CD4-positive, alpha-beta T cell treated with Interleukin-17A for 1 hour (primary cell): ENCODE measurements around the gene APCDD1L.
A peak's percentile ranks its signal among the peaks of the same experiment; 100 is the strongest.
"Not testable (repeated sequence)": the region's sequence is repeated elsewhere in the genome, so short reads cannot be mapped to it uniquely, and the experiment has no call there.

Experiments used
- DNase-seq: peaks from one replicate; pipeline ENCODE4 v3.0.0-alpha.2; 2020

The APCDD1L gene

DNA sequence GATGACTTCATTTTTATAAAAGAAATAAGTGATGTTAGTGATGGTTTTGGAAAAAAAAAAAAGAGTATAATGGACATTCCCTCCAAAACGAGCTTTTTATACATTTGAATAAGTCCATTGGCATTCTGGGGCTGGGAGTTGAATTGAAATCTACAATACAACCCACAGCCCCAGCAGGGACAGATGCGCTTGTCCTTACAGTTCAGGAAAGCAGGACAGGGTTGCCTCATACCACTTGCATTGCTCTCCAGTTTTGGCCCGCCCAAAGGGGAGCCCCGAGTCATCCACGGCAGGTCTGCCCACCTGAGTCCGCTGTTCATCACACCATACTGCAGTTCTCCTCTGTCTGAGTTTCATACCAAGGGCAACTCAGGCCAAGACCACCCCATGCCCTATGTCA lies 80.0 kb downstream of the APCDD1L start:
- DNase-seq, result no peak

DNA sequence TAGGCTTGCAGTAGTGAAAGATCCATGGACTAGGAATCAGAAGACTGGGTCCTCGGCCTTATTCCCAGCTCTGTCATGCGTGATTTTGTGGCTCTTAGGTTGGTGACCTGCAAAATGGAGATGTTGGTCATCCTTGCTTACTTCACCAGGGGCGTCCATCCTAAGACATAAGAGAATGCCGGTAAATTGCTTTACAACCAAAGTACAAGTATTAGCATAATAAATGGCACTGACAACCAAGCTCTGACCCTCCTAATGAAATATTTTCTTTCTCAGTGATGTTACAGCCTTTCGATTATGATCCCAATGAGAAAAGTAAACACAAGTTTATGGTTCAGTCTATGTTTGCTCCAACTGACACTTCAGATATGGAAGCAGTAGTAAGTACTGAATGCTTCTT lies 80.9 kb downstream of the APCDD1L start:
- no peak for DNase-seq

DNA sequence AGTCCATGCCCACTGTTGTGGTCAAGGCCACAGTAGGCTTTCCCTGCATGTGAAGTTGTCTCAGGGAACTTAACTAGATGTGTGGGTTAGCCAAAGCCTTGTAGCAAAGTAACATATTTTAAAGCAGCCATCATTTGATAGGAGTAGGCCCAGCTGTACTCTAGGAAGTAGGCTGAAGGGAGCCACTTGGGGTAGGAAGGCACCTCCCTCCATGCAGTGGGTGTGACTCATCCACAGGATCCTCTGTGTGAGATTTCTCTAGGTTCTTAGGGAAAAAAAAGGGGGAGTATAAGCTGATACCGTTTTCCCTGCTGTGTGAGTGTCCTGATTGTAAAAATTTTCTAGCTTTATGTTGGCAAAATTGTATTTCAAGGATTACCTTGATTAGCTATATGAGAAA lies 81.4 kb downstream of the APCDD1L start:
- no peak for DNase-seq

DNA sequence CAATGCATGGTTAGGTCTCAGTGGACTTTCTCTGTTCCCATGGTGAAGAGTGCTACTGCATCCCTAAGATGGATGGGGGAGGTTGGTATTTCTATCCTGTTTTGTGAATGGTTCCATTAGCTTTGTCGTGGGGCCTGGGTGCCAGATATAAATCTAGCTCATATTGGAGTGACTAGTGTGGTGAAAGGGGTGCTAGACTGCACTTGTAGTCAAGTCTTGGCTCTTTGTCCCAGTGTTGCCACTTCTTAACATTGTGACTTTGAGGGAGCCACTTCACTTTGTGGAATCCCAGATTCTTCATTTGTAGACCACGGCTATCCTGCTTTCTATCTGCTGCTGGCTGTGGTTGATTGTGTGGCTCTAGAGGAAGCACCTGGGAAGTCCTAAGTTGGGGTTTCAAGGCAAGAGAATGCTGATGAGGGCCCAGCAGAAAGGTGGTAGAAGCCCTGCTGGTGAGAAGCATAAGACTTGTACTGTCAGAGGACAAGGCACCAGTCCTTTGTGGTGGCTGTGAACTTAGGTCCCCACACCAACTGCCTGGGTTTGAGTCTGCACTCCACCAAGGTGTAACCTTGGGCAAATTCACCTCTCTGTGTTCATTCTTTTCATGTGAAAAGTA lies 82.1 kb downstream of the APCDD1L start:
- DNase-seq, result no peak

DNA sequence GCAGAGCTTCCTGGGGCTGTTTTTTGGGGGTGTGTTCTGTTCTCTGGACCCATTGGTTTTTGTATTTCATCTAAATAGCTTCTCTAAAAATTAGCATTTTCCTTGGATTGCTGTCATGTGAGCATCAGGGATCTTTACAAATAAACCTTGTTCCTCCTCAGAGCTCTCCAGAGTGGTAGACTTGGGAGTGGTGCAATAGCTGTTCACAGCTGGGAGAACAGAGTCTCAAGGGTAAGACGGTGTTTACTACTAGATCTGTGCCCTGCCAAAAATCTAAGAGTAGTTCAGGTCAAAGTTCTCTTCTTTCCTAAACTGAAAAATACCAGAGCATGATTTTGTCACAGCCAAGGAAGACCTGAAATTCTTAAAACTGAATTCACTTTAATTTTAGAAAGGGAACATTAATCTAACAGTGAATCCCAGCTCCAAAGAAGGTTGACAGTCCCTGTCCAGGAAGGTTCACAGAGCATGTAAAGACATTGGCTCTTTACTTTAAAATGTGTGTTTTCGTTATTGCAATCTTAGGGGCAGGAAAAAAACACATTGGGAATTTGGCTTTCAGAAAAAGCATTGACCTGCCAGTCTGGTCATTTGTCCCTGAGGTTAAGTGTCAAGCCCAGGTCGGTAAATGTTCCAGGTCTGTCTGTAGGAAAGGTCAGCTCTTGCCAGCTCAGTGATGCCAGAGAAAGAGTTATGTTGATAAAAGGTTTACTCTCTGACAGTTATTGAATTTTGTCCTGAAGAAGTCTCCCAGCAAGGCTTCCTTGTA lies 82.8 kb downstream of the APCDD1L start:
- DNase-seq, result no peak

DNA sequence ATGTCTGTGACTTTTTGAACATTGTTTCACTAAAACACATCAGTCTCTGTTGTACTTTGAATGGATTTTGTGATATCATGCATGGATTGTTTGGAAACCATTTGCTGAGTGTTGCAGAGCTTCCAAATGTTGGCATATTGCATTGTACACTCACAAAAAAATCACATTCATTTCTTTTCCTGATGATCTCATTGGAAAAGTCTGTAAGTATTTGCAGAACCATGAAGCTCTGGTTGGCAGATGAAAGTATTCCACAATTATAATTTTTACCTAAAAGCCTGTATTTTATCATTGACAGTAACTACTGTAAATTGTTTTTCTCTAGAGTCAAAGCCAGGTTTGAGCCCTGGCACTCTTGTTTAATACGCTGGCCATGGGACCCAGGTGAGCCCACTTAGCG lies 84.1 kb downstream of the APCDD1L start:
- no peak for DNase-seq

DNA sequence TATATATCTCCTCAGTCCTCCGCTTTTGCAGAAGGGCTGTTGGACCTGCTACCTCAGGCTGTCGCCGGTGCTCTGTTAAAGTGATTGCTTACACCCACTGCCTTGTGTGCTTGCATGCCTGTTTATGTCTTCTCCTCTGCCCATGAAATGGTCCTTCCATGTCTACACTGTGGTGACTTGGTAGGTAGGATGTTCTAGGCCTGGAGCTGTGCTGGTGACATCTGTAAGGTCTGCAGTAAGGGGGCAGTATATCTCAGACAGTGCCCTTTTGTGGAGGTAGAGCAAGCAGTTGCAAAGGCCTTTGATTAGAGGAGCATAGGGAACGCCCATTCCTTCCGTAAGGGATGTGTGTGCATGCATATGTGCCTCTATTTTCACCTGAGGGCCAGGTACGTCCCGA lies 85.9 kb downstream of the APCDD1L start:
- DNase-seq, result no peak

DNA sequence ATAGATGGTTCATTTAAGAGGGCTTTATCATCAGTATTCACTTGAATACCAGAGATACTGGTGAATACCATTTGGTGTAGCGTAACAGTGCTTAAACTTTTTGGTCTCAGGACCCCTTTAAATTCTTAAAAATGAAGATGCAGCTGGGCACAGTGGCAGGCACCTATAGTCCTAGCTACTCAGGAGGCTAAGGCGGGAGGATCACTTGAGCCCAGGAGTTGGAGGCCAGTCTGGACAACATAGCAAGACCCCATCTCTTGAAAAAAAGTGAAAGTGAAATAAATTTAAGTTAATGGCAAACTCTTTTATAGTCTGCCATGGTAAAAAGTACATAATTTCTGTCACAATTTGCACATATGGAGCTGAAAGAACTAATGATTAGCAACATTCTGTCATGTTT lies 86.8 kb downstream of the APCDD1L start:
- DNase-seq, result no peak

DNA sequence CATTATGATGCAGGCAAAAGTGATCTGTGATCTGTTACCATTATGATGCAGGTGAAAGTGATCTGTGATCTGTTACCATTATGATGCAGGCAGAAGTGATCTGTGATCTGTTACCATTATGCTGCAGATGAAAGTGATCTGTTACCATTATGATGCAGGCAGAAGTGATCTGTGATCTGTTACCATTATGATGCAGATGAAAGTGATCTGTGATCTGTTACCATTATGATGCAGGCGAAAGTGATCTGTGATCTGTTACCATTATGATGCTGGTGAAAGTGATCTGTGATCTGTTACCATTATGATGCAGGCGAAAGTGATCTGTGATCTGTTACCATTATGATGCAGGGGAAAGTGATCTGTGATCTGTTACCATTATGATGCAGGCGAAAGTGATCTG lies 87.6 kb downstream of the APCDD1L start:
- DNase-seq, result not testable (repeated sequence)

DNA sequence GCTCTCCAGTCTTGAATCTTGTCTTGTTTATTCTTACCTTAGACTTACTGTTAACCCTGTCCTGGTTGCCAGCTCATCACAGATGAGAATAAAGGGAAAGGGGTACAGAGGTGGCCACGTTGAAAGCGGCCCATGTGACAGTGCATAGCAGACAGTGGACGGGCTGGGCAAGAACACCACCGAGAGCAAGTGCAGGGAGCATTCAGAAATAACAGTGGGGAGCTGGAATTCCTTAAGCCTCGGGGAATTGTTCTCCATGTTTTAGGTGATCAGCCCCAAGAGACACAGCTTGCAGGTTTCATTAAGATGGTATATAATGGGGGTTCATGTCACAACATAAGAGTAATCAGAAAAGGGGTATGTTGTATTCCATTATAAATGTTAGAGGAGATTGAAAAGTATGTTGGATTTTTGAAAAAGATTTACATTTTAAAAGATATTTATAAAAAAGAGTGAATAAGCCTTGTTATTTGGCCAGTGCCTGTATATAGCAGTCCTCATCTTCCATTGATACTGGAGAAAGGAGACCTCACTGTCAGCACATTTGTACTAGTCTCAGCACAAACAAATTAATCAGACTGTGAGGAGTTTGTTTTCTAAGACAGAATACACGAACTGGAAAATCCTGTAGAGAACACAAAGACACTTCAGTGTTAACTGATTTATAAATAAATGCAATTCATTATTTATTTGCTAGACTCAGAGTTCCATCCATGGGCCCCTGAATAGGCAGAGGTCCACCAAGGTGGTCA lies 90.8 kb downstream of the APCDD1L start:
- DNase-seq, result no peak

DNA sequence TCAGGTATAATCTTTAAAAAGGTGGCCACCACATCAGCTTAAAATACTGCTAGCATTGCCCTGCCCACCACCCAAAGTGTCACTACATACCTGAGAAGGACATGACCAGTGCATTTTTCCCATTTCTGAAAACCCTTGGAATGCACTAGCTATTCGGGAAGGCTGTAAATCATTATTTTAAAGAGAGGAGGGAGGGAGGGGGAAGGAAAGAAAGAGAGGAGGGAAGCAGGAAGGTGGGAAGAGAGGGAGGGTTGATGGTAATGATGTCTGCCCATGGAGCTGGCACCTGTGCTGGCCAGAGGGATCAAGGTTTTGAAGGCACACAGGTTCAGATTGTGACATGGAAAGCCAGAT lies 93.7 kb downstream of the APCDD1L start:
- no peak for DNase-seq

DNA sequence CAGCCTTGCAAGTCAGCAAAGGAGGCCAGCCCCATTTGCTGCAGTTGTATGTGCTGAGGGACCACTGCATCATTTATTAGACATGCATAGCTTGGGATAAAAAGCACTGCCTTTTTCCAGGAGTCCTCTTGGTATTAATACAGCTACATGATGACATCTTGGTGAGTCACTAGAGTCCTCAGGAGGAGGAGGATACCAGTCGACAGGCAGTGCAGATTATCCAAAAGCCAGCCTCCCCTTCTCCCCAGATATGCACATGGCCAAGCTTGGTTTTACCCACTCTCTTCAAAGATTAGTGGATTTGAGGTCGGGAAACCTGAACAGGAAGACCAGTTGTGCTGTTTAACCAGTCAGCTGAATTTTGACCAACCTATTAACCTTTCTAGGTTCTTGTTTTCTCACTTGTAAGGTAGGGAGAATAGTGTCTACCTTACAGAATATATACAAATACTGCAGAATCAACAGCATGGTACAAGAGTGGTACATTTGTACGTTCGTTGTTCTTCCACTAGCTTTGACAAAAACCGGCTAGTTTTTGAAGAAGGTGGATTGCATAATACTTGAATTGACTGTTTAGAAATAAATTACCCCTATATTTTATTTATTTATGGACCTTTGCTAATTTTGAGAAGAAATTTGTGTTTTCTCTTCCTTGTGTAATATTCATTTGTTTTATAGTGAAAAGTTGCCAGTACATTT lies 94.3 kb downstream of the APCDD1L start:
- no peak for DNase-seq

DNA sequence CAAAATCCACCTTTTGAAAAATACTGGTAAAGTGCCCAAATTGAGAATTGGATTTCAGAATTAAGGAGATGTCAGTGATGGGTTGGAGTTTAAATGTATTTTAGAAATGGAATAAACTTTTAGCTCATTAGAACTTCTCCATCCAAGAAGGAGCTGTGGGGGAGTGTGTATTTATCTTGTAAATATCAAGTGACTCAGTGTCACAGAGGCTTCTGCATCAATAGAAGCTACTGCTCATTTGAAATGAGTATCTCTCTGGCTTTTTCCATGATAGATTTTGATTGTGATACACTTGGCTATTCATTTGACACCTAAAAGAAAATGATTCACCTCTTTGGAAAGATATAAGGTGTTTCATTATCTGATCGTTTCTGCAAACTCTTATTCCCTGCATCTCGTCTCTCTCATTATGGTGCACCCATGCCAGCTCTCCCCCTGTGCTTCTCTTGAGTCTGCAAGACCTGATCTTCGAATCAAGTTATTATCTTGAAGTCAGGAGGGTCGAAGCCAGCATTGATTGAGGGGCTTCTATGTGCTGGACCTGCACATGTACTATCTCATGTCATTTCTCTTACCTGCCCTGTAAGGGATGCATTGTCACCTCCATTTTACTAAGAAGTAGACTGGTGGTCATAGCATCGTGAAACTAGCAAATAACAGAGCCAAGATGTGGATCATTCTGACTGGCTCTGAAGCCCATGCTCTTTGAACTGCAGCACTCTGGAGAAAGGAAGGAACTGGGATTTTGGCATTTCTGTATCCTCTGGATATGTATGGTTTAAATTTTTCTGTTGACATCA lies 96.0 kb downstream of the APCDD1L start:
- no peak for DNase-seq

DNA sequence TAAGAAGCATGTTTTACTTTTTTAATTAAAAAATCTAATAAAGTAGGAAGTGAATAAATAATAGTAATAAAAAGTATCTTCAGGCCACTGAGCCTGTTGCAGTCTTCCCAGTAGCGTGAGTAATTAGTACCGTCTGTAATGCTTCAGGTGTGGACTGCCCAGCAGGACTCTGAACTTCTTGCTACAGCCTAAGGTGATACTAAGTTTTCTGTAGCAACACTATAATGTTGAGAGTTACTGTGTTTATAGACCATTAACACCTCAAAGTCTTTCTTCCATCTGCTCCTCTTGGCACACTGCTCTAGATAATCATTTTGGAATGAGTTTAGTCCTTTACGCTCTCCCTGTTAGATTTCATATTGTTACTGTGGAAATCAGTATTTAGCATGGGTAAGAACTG lies 97.8 kb downstream of the APCDD1L start:
- DNase-seq, result no peak

DNA sequence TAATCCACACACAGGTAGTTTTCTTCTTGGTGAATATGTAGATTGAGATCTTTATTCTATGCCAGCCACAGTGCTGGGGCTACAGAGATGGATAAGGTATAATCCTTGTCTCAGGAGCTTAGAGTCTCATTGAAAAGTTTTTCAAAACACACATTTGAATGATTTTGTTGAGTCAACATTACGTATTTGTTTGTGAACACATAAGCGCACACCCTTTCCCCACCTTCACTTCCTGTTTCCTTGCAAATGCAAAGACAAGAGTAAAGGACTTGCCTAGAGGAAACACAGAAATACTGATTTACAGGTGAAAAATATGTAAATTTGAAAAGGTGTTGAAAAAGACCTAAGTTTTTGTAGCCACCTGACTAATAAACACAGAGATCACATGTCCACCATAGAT lies 98.4 kb downstream of the APCDD1L start:
- peak; percentile 45 for DNase-seq

DNA sequence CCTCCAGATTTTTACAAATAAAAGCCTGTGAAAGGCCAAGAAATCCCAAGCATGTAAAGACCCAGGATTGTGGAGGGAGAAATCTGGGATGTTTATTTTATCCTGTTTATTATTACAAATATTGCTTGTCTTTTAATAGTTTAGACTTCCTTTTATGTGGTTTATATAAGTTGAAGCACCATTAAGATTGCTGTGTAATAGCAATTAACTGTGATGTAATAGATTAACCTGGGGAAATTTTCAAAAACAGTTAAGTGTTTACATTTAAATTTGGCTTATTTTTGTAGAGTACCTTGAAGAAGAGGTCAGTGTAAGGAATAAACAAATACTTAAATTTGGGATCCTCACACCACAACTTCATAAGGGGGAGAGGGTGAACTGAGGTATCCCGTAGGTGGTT lies 99.1 kb downstream of the APCDD1L start:
- DNase-seq, result no peak

DNA sequence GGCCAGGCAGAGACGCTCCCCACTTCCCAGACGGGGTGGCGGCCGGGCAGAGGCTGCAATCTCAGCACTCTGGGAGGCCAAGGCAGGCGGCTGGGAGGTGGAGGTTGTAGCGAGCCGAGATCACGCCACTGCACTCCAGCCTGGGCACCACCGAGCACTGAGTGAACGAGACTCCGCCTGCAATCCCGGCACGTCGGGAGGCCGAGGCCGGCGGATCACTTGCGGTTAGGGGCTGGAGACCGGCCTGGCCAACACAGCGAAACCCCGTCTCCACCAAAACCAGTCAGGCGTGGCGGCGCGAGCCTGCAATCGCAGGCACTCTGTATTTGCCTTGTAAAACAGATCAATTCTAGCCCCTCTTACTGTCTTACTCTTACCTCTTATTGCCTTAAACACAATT lies 100.4 kb downstream of the APCDD1L start:
- DNase-seq, result not testable (repeated sequence)

DNA sequence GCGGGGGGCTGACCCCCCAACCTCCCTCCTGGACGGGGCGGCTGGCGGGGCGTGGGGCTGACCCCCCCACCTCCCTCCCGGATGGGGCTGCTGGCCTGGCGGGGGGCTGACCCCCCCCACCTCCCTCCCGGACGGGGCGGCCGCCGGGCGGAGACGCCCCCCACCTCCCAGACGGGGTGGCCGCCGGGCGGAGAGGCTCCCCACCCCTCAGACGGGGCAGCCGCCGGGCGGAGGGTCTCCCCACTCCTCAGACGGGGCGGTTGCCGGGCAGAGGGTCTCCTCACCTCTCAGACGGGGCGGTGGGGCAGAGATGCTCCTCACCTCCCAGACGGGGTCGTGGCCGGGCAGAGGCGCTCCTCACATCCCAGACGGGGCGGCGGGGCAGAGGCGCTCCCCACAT lies 101.0 kb downstream of the APCDD1L start:
- DNase-seq, result not testable (repeated sequence)
